GM20000 (cell line): ENCODE data around the gene CDKN2D.
"Not testable (repeated sequence)": the region's sequence is repeated elsewhere in the genome, so short reads cannot be mapped to it uniquely, and the experiment has no call there.

Experiments
- DNase-seq: peaks from one replicate; pipeline ENCODE4 v3.0.0; 2012; ENCODE audit warnings: low spot score
- CTCF ChIP-seq: IDR thresholded peaks from 2 replicates; pipeline ENCODE4 v1.5.1; 2012; ENCODE audit warnings: mild to moderate bottlenecking, control low read depth; ENCODE audit errors: extremely low read depth, missing control alignments

CDKN2D gene

GRCh38 chr19:10553943-10554381 lies 14.8 kb downstream of the CDKN2D start:
- DNase-seq: peak; percentile 83
- no peak for TF ChIP-seq CTCF

- peak; percentile 29 for DNase-seq
- no peak for TF ChIP-seq CTCF
These were observed 15.6 kb downstream of the CDKN2D start for GRCh38 chr19:10553087-10553667.

- no peak for TF ChIP-seq CTCF
- DNase-seq: peak; percentile 45
These were observed 16.2 kb downstream of the CDKN2D start for GRCh38 chr19:10552510-10553053.

- no peak for TF ChIP-seq CTCF
- DNase-seq: peak; percentile 34
These were observed 17.0 kb downstream of the CDKN2D start for GRCh38 chr19:10551698-10552301.

GRCh38 chr19:10551006-10551405 lies 17.8 kb downstream of the CDKN2D start:
- not testable (repeated sequence) for DNase-seq

- peak; percentile 17 for DNase-seq
- TF ChIP-seq CTCF: no peak
These were observed 18.4 kb downstream of the CDKN2D start for GRCh38 chr19:10550336-10550735.

- TF ChIP-seq CTCF: no peak
- no peak for DNase-seq
These were observed 19.0 kb downstream of the CDKN2D start for GRCh38 chr19:10549733-10550132.
